HepG2 (cell line): ENCODE measurements around the gene RNF40. TPM values are rescaled to one million over a fixed set of nuclear protein-coding genes. Genes with fewer than 3 reads are reported as not detected.

Experiments
- CAMTA2 ChIP-seq: sonication (generic); formaldehyde crosslinking; IDR thresholded peaks from 2 replicates; pipeline ENCODE4 v1.4.0; 2020; ENCODE audit warnings: mild to moderate bottlenecking, missing genetic modification reagents, borderline replicate concordance
- CEBPZ ChIP-seq: IDR thresholded peaks from 2 replicates; pipeline ENCODE4 v1.6.1; 2012; ENCODE audit warnings: low read length, improper control_type of control experiment
- CENPBD1 ChIP-seq: sonication (generic); formaldehyde crosslinking; IDR thresholded peaks from 2 replicates; pipeline ENCODE4 v1.8.0; 2022; ENCODE audit warnings: missing genetic modification reagents, low read depth, mild to moderate bottlenecking, borderline replicate concordance
- FOSL2 ChIP-seq: sonication (generic); formaldehyde crosslinking; IDR thresholded peaks from 2 replicates; pipeline ENCODE4 v1.4.0; 2020; ENCODE audit warnings: missing genetic modification reagents
- FOXP1 ChIP-seq, 2 experiments: fragments of 450-650 bp in 1 of 2; IDR thresholded peaks; 2 replicates each; pipeline ENCODE4 v1.6.1; 2017 to 2018; ENCODE audit warnings: antibody characterized with exemption in 1 of 2
- HBP1 ChIP-seq: IDR thresholded peaks from 2 replicates; pipeline ENCODE4 v1.6.1; 2016; ENCODE audit warnings: low read depth, control low read depth
- HIVEP1 ChIP-seq: sonication (generic); formaldehyde crosslinking; IDR thresholded peaks from 2 replicates; pipeline ENCODE4 v1.4.0; 2020; ENCODE audit warnings: mild to moderate bottlenecking, missing genetic modification reagents
- IRF2 ChIP-seq: IDR thresholded peaks from 2 replicates; pipeline ENCODE4 v1.6.1; 2018; ENCODE audit warnings: missing genetic modification reagents, missing compliant biosample characterization
- KLF9 ChIP-seq: IDR thresholded peaks from 2 replicates; pipeline ENCODE4 v1.6.1; 2016; ENCODE audit warnings: low read depth
- KMT2A ChIP-seq: sonication (generic); formaldehyde crosslinking; IDR thresholded peaks from 2 replicates; pipeline ENCODE4 v1.4.0; 2020; ENCODE audit warnings: missing genetic modification reagents
- MEIS2 ChIP-seq: sonication (generic); formaldehyde crosslinking; IDR thresholded peaks from 2 replicates; pipeline ENCODE4 v1.9.0; 2021; ENCODE audit warnings: mild to moderate bottlenecking, missing genetic modification reagents
- MTA3 ChIP-seq: sonication (generic); formaldehyde crosslinking; IDR thresholded peaks from 2 replicates; pipeline ENCODE4 v1.4.0; 2020; ENCODE audit warnings: missing genetic modification reagents
- NKX3-1 ChIP-seq: sonication (generic); formaldehyde crosslinking; IDR thresholded peaks from 2 replicates; pipeline ENCODE4 v1.5.0; 2020; ENCODE audit warnings: missing genetic modification reagents
- PAX8 ChIP-seq: sonication (generic); formaldehyde crosslinking; IDR thresholded peaks from 2 replicates; pipeline ENCODE4 v1.8.0; 2022; ENCODE audit warnings: mild to moderate bottlenecking, missing genetic modification reagents, borderline replicate concordance
- RFX5 ChIP-seq: IDR thresholded peaks from 2 replicates; pipeline ENCODE4 v1.6.1; 2011; ENCODE audit warnings: low read depth, low read length, improper control_type of control experiment
- SRSF9 ChIP-seq: fragments of 200-400 bp; formaldehyde crosslinking; IDR thresholded peaks from 2 replicates; pipeline ENCODE4 v1.6.1; 2018; ENCODE audit warnings: borderline replicate concordance, mild to moderate bottlenecking, low read depth, low read length; ENCODE audit not compliant: insufficient read depth, poor library complexity, severe bottlenecking
- TGIF2 ChIP-seq: IDR thresholded peaks from 2 replicates; pipeline ENCODE4 v1.6.1; 2016; ENCODE audit warnings: control low read depth, missing compliant biosample characterization
- ZFP36L1 ChIP-seq: sonication (generic); formaldehyde crosslinking; IDR thresholded peaks from 2 replicates; pipeline ENCODE4 v1.8.0; 2022; ENCODE audit warnings: mild to moderate bottlenecking, missing genetic modification reagents, moderate library complexity
- ZNF17 ChIP-seq: sonication (generic); formaldehyde crosslinking; IDR thresholded peaks from 2 replicates; pipeline ENCODE4 v1.5.0; 2020; ENCODE audit warnings: mild to moderate bottlenecking, missing genetic modification reagents
- ZNF24 ChIP-seq: fragments of 450-650 bp; IDR thresholded peaks from 2 replicates; pipeline ENCODE4 v1.6.1; 2017; ENCODE audit warnings: antibody characterized with exemption, mild to moderate bottlenecking
- ZNF263 ChIP-seq: sonication (generic); formaldehyde crosslinking; IDR thresholded peaks from 2 replicates; pipeline ENCODE4 v1.4.0; 2020; ENCODE audit warnings: missing genetic modification reagents
- ZNF337 ChIP-seq: sonication (generic); formaldehyde crosslinking; IDR thresholded peaks from 2 replicates; pipeline ENCODE4 v1.5.1; 2020; ENCODE audit warnings: missing genetic modification reagents, low read depth, mild to moderate bottlenecking, borderline replicate concordance
- ZNF549 ChIP-seq: sonication (generic); formaldehyde crosslinking; IDR thresholded peaks from 2 replicates; pipeline ENCODE4 v1.5.0; 2020; ENCODE audit warnings: missing genetic modification reagents
- ZNF550 ChIP-seq: sonication (generic); formaldehyde crosslinking; IDR thresholded peaks from 2 replicates; pipeline ENCODE4 v1.4.0; 2020; ENCODE audit warnings: mild to moderate bottlenecking, missing genetic modification reagents, borderline replicate concordance
- ZNF761 ChIP-seq: sonication (generic); formaldehyde crosslinking; conservative IDR thresholded peaks from 2 replicates; pipeline ENCODE4 v1.4.0; 2020; ENCODE audit warnings: mild to moderate bottlenecking, missing genetic modification reagents
- ZNF878 ChIP-seq: sonication (generic); formaldehyde crosslinking; IDR thresholded peaks from 2 replicates; pipeline ENCODE4 v1.8.1; 2023; ENCODE audit warnings: mild to moderate bottlenecking, missing genetic modification reagents, moderate library complexity
- ZZZ3 ChIP-seq: sonication (generic); formaldehyde crosslinking; IDR thresholded peaks from 2 replicates; pipeline ENCODE4 v1.4.0; 2020; ENCODE audit warnings: missing genetic modification reagents, mild to moderate bottlenecking, borderline replicate concordance
- polyA plus RNA-seq, 8 experiments: library from polyadenylated mRNA; depleted of rRNA in 3 of 8; stranded (reverse) in 7 of 8; unstranded in 1 of 8; fragments of >200 nt; fragmentation: Illumina TruSeq in 4 of 8; extraction: Trizol in 4 of 8; gene quantifications; 2 replicates each; pipeline versions ENCODE4 v1.2.1 to v1.2.3, GENCODE V29; 2011 to 2016; ENCODE audit warnings: low read depth in 4 of 8, missing spikeins in 1 of 8, mixed read lengths in 1 of 8; ENCODE audit not compliant: insufficient read depth in 1 of 8
- total RNA-seq, 5 experiments: library from RNA; depleted of rRNA; stranded (reverse); fragments of >200 nt; fragmentation: Illumina TruSeq; extraction: Trizol; gene quantifications; 2 replicates each; pipeline ENCODE4 v1.2.3, GENCODE V29; 2016; ENCODE audit warnings: low read depth in 1 of 5

The RNF40 gene
- total and polyA plus RNA-seq, 2 of the 13 experiments (the other 11 are each of a cell fraction or from before 2014, with no cell fraction given): 84.0 to 85.6 TPM

GRCh38 chr16:30747799-30748633 lies 14.1 kb upstream of the RNF40 start, which contains the start of gene PHKG2 (continued):
- TF ChIP-seq ZNF549: no peak
- TF ChIP-seq FOXP1 (IDR thresholded peaks at IDR 0.05): no peak
- no peak for TF ChIP-seq FOXP1 (CRISPR knock-in tag; IDR thresholded peaks at IDR 0.05)
- TF ChIP-seq HIVEP1 (CRISPR knock-in tag): no peak
- no peak for TF ChIP-seq CENPBD1 (CRISPR knock-in tag)
- TF ChIP-seq CAMTA2 (CRISPR knock-in tag): no peak
- TF ChIP-seq NKX3-1 (CRISPR knock-in tag): 0 out of 2 replicates have a peak, but pooled peaks have one; percentile 44
- no peak for TF ChIP-seq SRSF9
- no peak for TF ChIP-seq ZNF263 (CRISPR knock-in tag)
- no peak for TF ChIP-seq ZNF17 (CRISPR knock-in tag)
- TF ChIP-seq ZNF337 (CRISPR knock-in tag): no peak
- TF ChIP-seq KLF9: no peak
- peak; percentile 80; the same call in 1 of the 2 replicates for TF ChIP-seq PAX8 (CRISPR knock-in tag)
- no peak for TF ChIP-seq MTA3 (CRISPR knock-in tag)
- no peak for TF ChIP-seq ZNF550 (CRISPR knock-in tag)
- TF ChIP-seq ZNF761 (CRISPR knock-in tag): no peak
- no peak for TF ChIP-seq CEBPZ
- TF ChIP-seq ZFP36L1 (CRISPR knock-in tag): peak; percentile 23; the same call in 1 of the 2 replicates
- TF ChIP-seq ZZZ3 (CRISPR knock-in tag): no peak
- no peak; the same call in 1 of the 2 replicates for TF ChIP-seq TGIF2 (CRISPR knock-in tag)
- TF ChIP-seq HBP1 (CRISPR knock-in tag): no peak
- peak; percentile 45; the same call in 1 of the 2 replicates for TF ChIP-seq IRF2
- 0 out of 2 replicates have a peak, but pooled peaks have one; percentile 42 for TF ChIP-seq ZNF878
- TF ChIP-seq ZNF24: 0 out of 2 replicates have a peak, but pooled peaks have one; percentile 49
- peak; percentile 31; the same call in 1 of the 2 replicates for TF ChIP-seq MEIS2
- TF ChIP-seq RFX5: peak; percentile 79
- TF ChIP-seq FOSL2: no peak
- peak; percentile 81; the same call in 1 of the 2 replicates for TF ChIP-seq KMT2A
